GM23248 (cell line): ENCODE measurements around the gene SH3RF1. TPM values are rescaled to one million over a fixed set of nuclear protein-coding genes. Genes with fewer than 3 reads are reported as not detected.

Experiments
- DNase-seq: peaks from one replicate; pipeline ENCODE4 v3.0.0-alpha.2; 2015
- H2AFZ ChIP-seq: fragments of 200-600 bp; sonication (generic); 2 replicates; pipeline ENCODE4 v1.6.1; 2016; ENCODE audit warnings: antibody characterized with exemption
- H3F3A ChIP-seq: fragments of 200-600 bp; sonication (generic); 2 replicates; pipeline ENCODE4 v1.6.1; 2016; ENCODE audit warnings: mild to moderate bottlenecking, antibody characterized with exemption, mixed run types; ENCODE audit not compliant: insufficient read depth
- H3K27ac ChIP-seq: fragments of 200-600 bp; sonication (generic); 2 replicates; pipeline ENCODE4 v1.5.1; 2016; ENCODE audit warnings: mild to moderate bottlenecking
- H3K27me3 ChIP-seq: fragments of 200-600 bp; sonication (generic); replicated peaks from 2 replicates; pipeline ENCODE4 v1.6.1; 2016; ENCODE audit warnings: mild to moderate bottlenecking; ENCODE audit not compliant: insufficient read depth
- H3K36me3 ChIP-seq: fragments of 200-600 bp; sonication (generic); 2 replicates; pipeline ENCODE4 v1.6.1; 2016; ENCODE audit warnings: low read depth, mild to moderate bottlenecking
- H3K4me1 ChIP-seq: fragments of 200-600 bp; sonication (generic); 2 replicates; pipeline ENCODE4 v1.6.1; 2016; ENCODE audit warnings: mild to moderate bottlenecking; ENCODE audit not compliant: insufficient read depth
- H3K4me2 ChIP-seq: fragments of 200-600 bp; sonication (generic); one replicate; pipeline ENCODE4 v1.6.1; 2016; ENCODE audit warnings: mild to moderate bottlenecking; ENCODE audit not compliant: unreplicated experiment
- H3K4me3 ChIP-seq: fragments of 200-600 bp; sonication (generic); 2 replicates; pipeline ENCODE4 v1.5.1; 2016; ENCODE audit warnings: mild to moderate bottlenecking
- H3K79me2 ChIP-seq: fragments of 200-600 bp; sonication (generic); 2 replicates; pipeline ENCODE4 v1.6.1; 2016; ENCODE audit warnings: mild to moderate bottlenecking; ENCODE audit not compliant: insufficient read depth
- H3K9ac ChIP-seq: fragments of 200-600 bp; sonication (generic); 2 replicates; pipeline ENCODE4 v1.6.1; 2016; ENCODE audit warnings: mild to moderate bottlenecking
- H3K9me2 ChIP-seq: fragments of 200-600 bp; sonication (generic); 2 replicates; pipeline ENCODE4 v1.6.1; 2016; ENCODE audit warnings: mixed run types, mild to moderate bottlenecking, moderate library complexity; ENCODE audit not compliant: insufficient read depth
- H3K9me3 ChIP-seq: fragments of 200-600 bp; sonication (generic); one replicate; pipeline ENCODE4 v1.6.1; 2017; ENCODE audit warnings: low read depth
- H4K20me1 ChIP-seq: fragments of 200-600 bp; sonication (generic); 2 replicates; pipeline ENCODE4 v1.6.0; 2016; ENCODE audit not compliant: insufficient read depth
- EZH2 ChIP-seq: fragments of 200-600 bp; sonication (generic); IDR thresholded peaks from 2 replicates; pipeline ENCODE4 v1.6.1; 2018; ENCODE audit warnings: antibody characterized with exemption, mild to moderate bottlenecking; ENCODE audit not compliant: insufficient read depth, poor library complexity, severe bottlenecking
- EZH2phosphoT487 ChIP-seq: fragments of 200-600 bp; sonication (generic); IDR thresholded peaks from 2 replicates; pipeline ENCODE4 v1.6.1; 2018; ENCODE audit warnings: antibody characterized with exemption, moderate library complexity, mild to moderate bottlenecking, low read depth; ENCODE audit not compliant: insufficient read depth
- WGBS, 2 experiments: methylation state at CpG; one replicate each; pipeline ENCODE4 v1.1.6; 2015 to 2017; ENCODE audit warnings: low lambda C conversion rate in 2 of 2, low coverage in 1 of 2; ENCODE audit errors: missing lambda C conversion rate in 2 of 2; 5-methylcytosine and 5-hydroxymethylcytosine counted together
- in situ Hi-C: fragments of 300-500 bp; cut with MboI; formaldehyde crosslinking; loops from 2 replicates; pipeline ENCODE4 v1.15.0; 2020
- polyA plus RNA-seq: library from polyadenylated mRNA; unstranded; fragments of >200 nt; fragmentation: Nextera tagmentation; extraction: Ambion mirVana; gene quantifications from 2 replicates; pipeline ENCODE4 v1.2.1, GENCODE V29; 2016
- total RNA-seq: library from RNA; depleted of rRNA; stranded (reverse); fragments of >200 nt; shearing (Covaris generic); gene quantifications from 2 replicates; pipeline ENCODE4 v1.2.3, GENCODE V29; 2014

Gene SH3RF1
- total and polyA plus RNA-seq, 2 experiments from 2014 or later, result 28.3 to 55.5 TPM

- no peak for DNase-seq
- H3F3A ChIP-seq, result peaks cover 29% of the 10 kb centered on the region
- no peaks in the 10 kb centered on the region for H3K9me3 ChIP-seq
- H4K20me1 ChIP-seq, result no peaks in the 10 kb centered on the region
- H3K4me2 ChIP-seq, result no peak overlapping the region
- no peak overlapping the region for H3K9ac ChIP-seq
- H2AFZ ChIP-seq, result no peak overlapping the region
- peaks cover 65% of the 10 kb centered on the region for H3K36me3 ChIP-seq
- 97 to 98% methylated on average over 5 of the region's 5 CpGs for whole genome bisulfite sequencing, 2 experiments
- in situ Hi-C loops, result no loop called here
- TF ChIP-seq EZH2phosphoT487 (no peak), EZH2 (no peak)
- no peaks in the 10 kb centered on the region for H3K27me3 ChIP-seq
- no peak overlapping the region for H3K27ac ChIP-seq
- no peak overlapping the region for H3K4me3 ChIP-seq
- no peaks in the 10 kb centered on the region for H3K4me1 ChIP-seq
- peaks cover 38% of the 10 kb centered on the region for H3K79me2 ChIP-seq
- no peaks in the 10 kb centered on the region for H3K9me2 ChIP-seq
Measured at GRCh38 chr4:169090484-169091215, 180.1 kb downstream of the SH3RF1 start.

GRCh38 chr4:169089004-169089403 lies 181.8 kb downstream of the SH3RF1 start:
- Histone ChIP-seq H3K4me3 (no peak overlapping the region), H3K9me3 (no peaks in the 10 kb centered on the region), H3K36me3 (peaks cover 55% of the 10 kb centered on the region), H3K79me2 (peaks cover 24% of the 10 kb centered on the region), H3K9me2 (no peaks in the 10 kb centered on the region), H2AFZ (no peak overlapping the region), H3F3A (peaks cover 20% of the 10 kb centered on the region), H3K4me1 (no peaks in the 10 kb centered on the region), H3K4me2 (no peak overlapping the region), H4K20me1 (no peaks in the 10 kb centered on the region), H3K27ac (no peak overlapping the region), H3K9ac (no peak overlapping the region), H3K27me3 (no peaks in the 10 kb centered on the region)
- no peak for TF ChIP-seq EZH2phosphoT487
- WGBS, 2 experiments, result 97 to 99% methylated on average over 5 of the region's 5 CpGs
- DNase-seq, result no peak
- in situ Hi-C loops, result no loop called here

GRCh38 chr4:169084954-169085353 lies 185.8 kb downstream of the SH3RF1 start:
- Histone ChIP-seq H3K79me2 (no peaks in the 10 kb centered on the region), H3F3A (peaks cover 36% of the 10 kb centered on the region), H3K4me2 (no peak overlapping the region), H3K4me3 (no peak overlapping the region), H3K9ac (no peak overlapping the region), H3K27me3 (no peaks in the 10 kb centered on the region), H3K9me2 (no peaks in the 10 kb centered on the region), H3K27ac (no peak overlapping the region), H3K4me1 (peaks cover 6% of the 10 kb centered on the region; the same call in 1 of the 2 replicates), H2AFZ (no peak overlapping the region), H3K9me3 (no peaks in the 10 kb centered on the region), H3K36me3 (peaks cover 27% of the 10 kb centered on the region), H4K20me1 (no peaks in the 10 kb centered on the region)
- WGBS, 2 experiments, result 86 to 88% methylated on average over 4 of the region's 4 CpGs
- TF ChIP-seq EZH2 (no peak), EZH2phosphoT487 (no peak)
- DNase-seq, result no peak
- in situ Hi-C loops, result no loop called here

GRCh38 chr4:169080981-169081380 lies 189.8 kb downstream of the SH3RF1 start:
- TF ChIP-seq EZH2, result no peak
- TF ChIP-seq EZH2phosphoT487, result no peak
- H3K9ac ChIP-seq, result no peak overlapping the region
- no peak overlapping the region for H3K4me3 ChIP-seq
- no peak for DNase-seq
- peaks cover 6% of the 10 kb centered on the region; the same call in 1 of the 2 replicates for H3K4me1 ChIP-seq
- H3K36me3 ChIP-seq, result peaks cover 10% of the 10 kb centered on the region
- no peaks in the 10 kb centered on the region for H4K20me1 ChIP-seq
- H3K27ac ChIP-seq, result no peak overlapping the region
- in situ Hi-C loops, result no loop called here
- peaks cover 28% of the 10 kb centered on the region for H3F3A ChIP-seq
- H2AFZ ChIP-seq, result no peak overlapping the region
- H3K9me3 ChIP-seq, result no peaks in the 10 kb centered on the region
- no peaks in the 10 kb centered on the region for H3K27me3 ChIP-seq
- H3K79me2 ChIP-seq, result no peaks in the 10 kb centered on the region
- no peak overlapping the region for H3K4me2 ChIP-seq
- WGBS, 2 experiments, result 8 to 25% methylated on average over 2 of the region's 2 CpGs
- H3K9me2 ChIP-seq, result no peaks in the 10 kb centered on the region
